Gastroesophageal sphincter (tissue), 4 donors: ENCODE data around the gene PLCL1. TPM values are rescaled to one million over a fixed set of nuclear protein-coding genes. Genes with fewer than 3 reads are reported as not detected.

ENCODE experiments used
- ATAC-seq: fragments of 150-250 bp; one replicate; pipeline ENCODE4 v1.9.1; 2016; ENCODE audit warnings: mild to moderate bottlenecking, moderate library complexity
- H3K27ac ChIP-seq, 4 donors: fragments of 200-600 bp; sonication (generic) in 3 of 4; 1 replicate in 3 of 4; 2 replicates in 1 of 4; pipeline ENCODE4 v1.5.1; 2016 to 2019
- H3K27me3 ChIP-seq: fragments of 200-600 bp; sonication (generic); one replicate; pipeline ENCODE4 v1.5.1; 2019
- H3K36me3 ChIP-seq, 2 donors: fragments of 200-600 bp; sonication (generic); one replicate each; pipeline ENCODE4 v1.5.1; 2019; ENCODE audit warnings: control low read depth in 1 of 2
- H3K4me1 ChIP-seq, 3 donors: fragments of 200-600 bp; sonication (generic); 1 replicate in 2 of 3; 2 replicates in 1 of 3; pipeline ENCODE4 v1.5.1; 2016 to 2019; ENCODE audit warnings: control low read depth in 2 of 3
- H3K4me3 ChIP-seq, 2 donors: fragments of 200-600 bp; sonication (generic); one replicate each; pipeline ENCODE4 v1.5.1; 2019; ENCODE audit warnings: mild to moderate bottlenecking in 1 of 2, moderate library complexity in 1 of 2
- H3K9me3 ChIP-seq, 3 donors: fragments of 200-600 bp; sonication (generic); one replicate each; pipeline ENCODE4 v1.5.1; 2017 to 2019; ENCODE audit warnings: control low read depth in 2 of 3
- EP300 ChIP-seq: sonication (generic); formaldehyde crosslinking; IDR thresholded peaks from one replicate; pipeline ENCODE4 v1.6.1; 2017; ENCODE audit warnings: antibody characterized with exemption, mild to moderate bottlenecking
- POLR2A ChIP-seq, 2 donors: fragments of 450-650 bp; IDR thresholded peaks; one replicate each; pipeline ENCODE4 v1.6.1; 2017; ENCODE audit warnings: antibody characterized with exemption in 2 of 2, mild to moderate bottlenecking in 2 of 2, moderate library complexity in 1 of 2
- POLR2AphosphoS5 ChIP-seq: sonication (generic); formaldehyde crosslinking; IDR thresholded peaks from one replicate; pipeline ENCODE4 v1.6.1; 2017; ENCODE audit warnings: antibody characterized with exemption
- WGBS, 2 donors: methylation state at CpG; one replicate each; pipeline ENCODE4 v1.1.5; 2018; ENCODE audit warnings: low coverage in 1 of 2; 5-methylcytosine and 5-hydroxymethylcytosine counted together
- total RNA-seq, 4 donors: library from RNA; depleted of rRNA; stranded (reverse); fragments of >200 nt; gene quantifications; one replicate each; pipeline ENCODE4 v1.1.0, GENCODE V29; 2016
- TF ChIP-seq, protein P1 (sequence below), 4 experiments: fragments of 200-600 bp in 2 of 4; fragments of 450-650 bp in 2 of 4; sonication (generic) in 1 of 4; IDR thresholded peaks; one replicate each; pipeline ENCODE4 v1.5.1; 2017 to 2019; ENCODE audit warnings: antibody characterized with exemption in 4 of 4, mild to moderate bottlenecking in 2 of 4, moderate library complexity in 2 of 4

Gene PLCL1
- total RNA-seq, 4 donors from 2014 or later: 23.4 to 89.2 (median 47.4) TPM

DNA sequence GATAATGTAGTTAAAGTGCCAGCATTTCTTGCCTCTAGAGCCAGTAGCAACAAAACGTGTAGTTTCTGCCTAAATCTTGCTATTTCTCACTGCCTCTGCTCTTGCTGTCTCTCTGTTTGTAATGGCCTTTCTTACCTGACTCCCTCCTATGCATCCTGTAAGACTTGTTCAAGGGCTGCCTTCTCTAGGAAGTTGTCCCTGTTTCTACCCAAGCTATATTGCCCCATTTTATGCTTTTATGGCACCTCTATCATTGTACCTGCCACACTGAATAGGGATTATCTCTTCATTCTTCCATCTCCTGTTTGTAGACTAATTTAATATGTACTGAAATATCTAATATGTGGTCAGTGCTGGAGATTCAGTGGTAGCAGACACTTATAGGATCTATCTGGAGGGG lies 49.2 kb downstream of the PLCL1 start:
- no peak for ATAC-seq
- H3K27ac ChIP-seq: no peak overlapping the region
- H3K9me3 ChIP-seq: peaks cover 0 to 1% (median 0%) of the 10 kb centered on the region in 3 donors
- TF ChIP-seq, protein P1, sequence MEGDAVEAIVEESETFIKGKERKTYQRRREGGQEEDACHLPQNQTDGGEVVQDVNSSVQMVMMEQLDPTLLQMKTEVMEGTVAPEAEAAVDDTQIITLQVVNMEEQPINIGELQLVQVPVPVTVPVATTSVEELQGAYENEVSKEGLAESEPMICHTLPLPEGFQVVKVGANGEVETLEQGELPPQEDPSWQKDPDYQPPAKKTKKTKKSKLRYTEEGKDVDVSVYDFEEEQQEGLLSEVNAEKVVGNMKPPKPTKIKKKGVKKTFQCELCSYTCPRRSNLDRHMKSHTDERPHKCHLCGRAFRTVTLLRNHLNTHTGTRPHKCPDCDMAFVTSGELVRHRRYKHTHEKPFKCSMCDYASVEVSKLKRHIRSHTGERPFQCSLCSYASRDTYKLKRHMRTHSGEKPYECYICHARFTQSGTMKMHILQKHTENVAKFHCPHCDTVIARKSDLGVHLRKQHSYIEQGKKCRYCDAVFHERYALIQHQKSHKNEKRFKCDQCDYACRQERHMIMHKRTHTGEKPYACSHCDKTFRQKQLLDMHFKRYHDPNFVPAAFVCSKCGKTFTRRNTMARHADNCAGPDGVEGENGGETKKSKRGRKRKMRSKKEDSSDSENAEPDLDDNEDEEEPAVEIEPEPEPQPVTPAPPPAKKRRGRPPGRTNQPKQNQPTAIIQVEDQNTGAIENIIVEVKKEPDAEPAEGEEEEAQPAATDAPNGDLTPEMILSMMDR (IDR thresholded peaks at IDR 0.05): no peak
- TF ChIP-seq POLR2A (IDR thresholded peaks at IDR 0.05): no peak
- no peak for TF ChIP-seq POLR2AphosphoS5
- TF ChIP-seq EP300: no peak
- H3K4me3 ChIP-seq: no peak overlapping the region
- WGBS, 2 donors: 30 to 65% methylated on average over 1 of the region's 1 CpG
- no peaks in the 10 kb centered on the region for H3K27me3 ChIP-seq
- peaks cover 3 to 39% (median 8%) of the 10 kb centered on the region in 3 donors for H3K4me1 ChIP-seq
- no peaks in the 10 kb centered on the region for H3K36me3 ChIP-seq

DNA sequence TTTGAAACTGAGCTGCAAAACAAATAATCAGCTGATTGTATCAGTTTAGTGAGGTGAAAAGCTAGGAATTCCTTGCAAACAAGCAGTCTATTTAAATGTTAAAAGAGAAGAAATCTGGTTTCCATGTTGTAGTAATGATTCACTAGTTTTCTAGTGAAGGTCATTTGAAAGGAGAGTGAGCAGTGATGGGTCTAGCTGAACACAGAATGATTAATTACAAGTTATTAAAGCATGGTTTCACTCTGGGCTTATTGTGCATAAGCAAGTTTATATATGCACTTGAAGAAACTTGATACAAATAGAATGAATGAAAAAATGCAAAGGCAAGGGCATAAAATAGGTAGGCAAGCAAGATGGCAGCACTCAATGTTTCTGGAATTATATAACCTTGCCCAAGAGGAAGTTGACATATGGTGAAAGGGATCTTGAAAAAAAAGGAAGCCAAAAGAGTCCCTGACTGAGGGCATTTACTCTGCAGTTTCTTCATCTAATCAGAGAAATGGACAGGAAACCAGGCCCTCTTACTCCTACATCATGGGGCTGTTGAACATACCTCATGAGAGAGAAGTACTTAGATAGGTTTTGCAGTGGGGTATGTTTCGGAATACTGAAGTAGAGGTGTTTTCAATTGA lies 53.2 kb downstream of the PLCL1 start:
- WGBS, 2 donors: 100% methylated on average over 1 of the region's 1 CpG
- no peak for TF ChIP-seq POLR2A (IDR thresholded peaks at IDR 0.05)
- no peak for TF ChIP-seq EP300
- TF ChIP-seq POLR2AphosphoS5: no peak
- TF ChIP-seq, protein P1 (IDR thresholded peaks at IDR 0.05): no peak
- Histone ChIP-seq H3K4me3 (no peak overlapping the region), H3K4me1 (peaks cover 0 to 16% (median 0%) of the 10 kb centered on the region in 3 donors), H3K9me3 (peaks cover 0 to 6% (median 0%) of the 10 kb centered on the region in 3 donors), H3K36me3 (no peaks in the 10 kb centered on the region), H3K27ac (no peak overlapping the region), H3K27me3 (no peaks in the 10 kb centered on the region)
- ATAC-seq: no peak

DNA sequence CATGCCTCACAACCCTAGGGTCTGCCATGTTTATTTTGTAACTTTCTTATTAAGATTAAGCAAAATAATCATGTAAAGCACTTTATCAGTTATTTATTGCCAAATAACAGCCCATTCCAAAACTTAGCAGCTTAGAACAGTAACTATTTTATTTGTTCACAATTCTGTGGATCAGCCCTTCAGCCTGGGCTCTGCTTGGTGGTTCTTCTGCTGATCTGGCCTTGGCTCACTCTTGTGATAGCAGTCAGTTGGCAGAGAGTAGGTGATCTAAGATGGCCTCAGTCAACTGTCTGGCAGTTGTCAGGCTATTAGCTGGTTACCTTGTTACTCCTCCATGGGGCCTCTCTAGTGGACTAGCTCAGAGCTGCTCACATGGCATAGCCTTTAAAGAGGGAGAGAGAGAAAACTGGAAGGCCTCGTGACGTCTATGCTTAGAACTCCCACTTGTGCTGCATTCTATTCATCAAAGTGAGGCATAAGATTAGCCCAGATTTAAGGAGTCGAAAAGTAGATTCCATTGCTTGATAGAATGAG lies 54.3 kb downstream of the PLCL1 start:
- no peak for TF ChIP-seq EP300
- ATAC-seq: no peak
- Histone ChIP-seq H3K4me1 (peaks cover 0 to 16% (median 0%) of the 10 kb centered on the region in 3 donors), H3K27me3 (no peaks in the 10 kb centered on the region), H3K36me3 (no peaks in the 10 kb centered on the region), H3K9me3 (peaks cover 0 to 6% (median 0%) of the 10 kb centered on the region in 3 donors), H3K4me3 (no peak overlapping the region), H3K27ac (no peak overlapping the region)
- WGBS, 2 donors: 60 to 69% methylated on average over 3 of the region's 3 CpGs

DNA sequence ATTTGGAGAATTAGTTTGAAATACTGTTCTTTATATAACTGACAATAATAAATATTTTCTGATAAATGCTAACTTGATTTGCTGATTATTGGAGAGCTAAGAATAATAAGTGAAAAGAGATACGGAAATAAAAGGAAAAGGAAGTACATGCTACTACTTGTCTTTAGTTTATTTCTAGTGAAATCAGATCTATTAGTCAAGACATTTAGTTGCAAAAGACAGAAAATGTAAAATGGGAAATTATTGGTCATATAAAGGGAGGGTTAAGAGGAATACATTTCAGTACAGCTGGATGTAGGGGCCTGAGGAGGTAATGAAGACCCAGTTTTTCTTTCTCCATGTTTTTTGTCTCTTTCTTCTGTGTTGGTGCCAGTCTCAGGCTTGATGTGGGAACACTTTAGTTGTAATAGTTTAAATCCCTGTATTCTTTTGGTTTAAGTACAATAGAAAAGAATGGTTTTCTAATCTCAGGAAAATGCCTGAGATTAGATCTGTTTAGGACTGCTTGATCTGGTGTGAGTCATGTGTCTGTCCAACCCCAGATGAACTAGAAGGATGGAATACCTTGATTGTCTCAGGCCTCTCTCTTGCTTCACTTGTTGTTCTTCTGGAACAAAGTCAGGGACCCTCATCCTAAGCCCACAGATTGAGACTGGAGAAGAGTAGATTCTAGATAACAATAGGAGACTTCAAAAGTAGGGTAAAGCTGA lies 58.0 kb downstream of the PLCL1 start:
- Histone ChIP-seq H3K36me3 (no peaks in the 10 kb centered on the region), H3K4me3 (no peak overlapping the region), H3K4me1 (peaks cover 0 to 7% (median 0%) of the 10 kb centered on the region in 3 donors), H3K9me3 (peaks cover 0 to 6% (median 0%) of the 10 kb centered on the region in 3 donors), H3K27ac (no peak overlapping the region), H3K27me3 (no peaks in the 10 kb centered on the region)
- ATAC-seq: no peak
- TF ChIP-seq POLR2A (IDR thresholded peaks at IDR 0.05) (no peak), POLR2AphosphoS5 (no peak), EP300 (no peak)
- TF ChIP-seq, protein P1 (IDR thresholded peaks at IDR 0.05): no peak
- 52 to 84% methylated on average over 1 of the region's 1 CpG for WGBS, 2 donors

DNA sequence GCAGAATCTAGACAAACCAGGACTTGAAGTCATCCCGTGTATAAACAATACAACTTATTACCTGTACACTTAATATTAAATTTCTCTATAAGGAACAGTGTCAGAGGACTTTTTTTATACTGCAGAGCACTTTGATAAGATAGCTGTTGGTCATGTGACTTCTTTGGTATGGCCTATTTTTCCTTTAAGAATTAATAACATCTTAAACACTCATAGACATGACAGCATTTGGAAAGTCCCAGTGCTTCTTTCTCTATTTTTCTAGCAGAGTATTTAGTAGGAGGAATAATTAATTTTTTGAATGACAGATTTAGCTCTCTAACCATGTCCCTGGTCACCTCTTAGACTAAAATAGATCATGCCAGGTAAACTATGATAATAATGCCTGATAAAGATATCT lies 59.4 kb downstream of the PLCL1 start:
- Histone ChIP-seq H3K4me3 (no peak overlapping the region), H3K36me3 (no peaks in the 10 kb centered on the region), H3K27me3 (no peaks in the 10 kb centered on the region), H3K27ac (no peak overlapping the region), H3K9me3 (peaks cover 0 to 3% (median 0%) of the 10 kb centered on the region in 3 donors), H3K4me1 (peaks cover 0 to 15% (median 0%) of the 10 kb centered on the region in 3 donors)
- ATAC-seq: no peak
- no peak for TF ChIP-seq EP300
- TF ChIP-seq, protein P1 (IDR thresholded peaks at IDR 0.05): no peak
- no peak for TF ChIP-seq POLR2AphosphoS5
- TF ChIP-seq POLR2A (IDR thresholded peaks at IDR 0.05): no peak
- WGBS, 2 donors: 86 to 95% methylated on average over 1 of the region's 1 CpG
